GM19372 (cell line): ENCODE measurements around the gene APP.

Source experiments
- ATAC-seq: cut with Tn5 transposase; IDR thresholded peaks from one replicate; pipeline ENCODE4 v1.9.1; 2021; ENCODE audit warnings: mild to moderate bottlenecking, low read depth, moderate library complexity; ENCODE audit not compliant: unreplicated experiment

APP gene

DNA sequence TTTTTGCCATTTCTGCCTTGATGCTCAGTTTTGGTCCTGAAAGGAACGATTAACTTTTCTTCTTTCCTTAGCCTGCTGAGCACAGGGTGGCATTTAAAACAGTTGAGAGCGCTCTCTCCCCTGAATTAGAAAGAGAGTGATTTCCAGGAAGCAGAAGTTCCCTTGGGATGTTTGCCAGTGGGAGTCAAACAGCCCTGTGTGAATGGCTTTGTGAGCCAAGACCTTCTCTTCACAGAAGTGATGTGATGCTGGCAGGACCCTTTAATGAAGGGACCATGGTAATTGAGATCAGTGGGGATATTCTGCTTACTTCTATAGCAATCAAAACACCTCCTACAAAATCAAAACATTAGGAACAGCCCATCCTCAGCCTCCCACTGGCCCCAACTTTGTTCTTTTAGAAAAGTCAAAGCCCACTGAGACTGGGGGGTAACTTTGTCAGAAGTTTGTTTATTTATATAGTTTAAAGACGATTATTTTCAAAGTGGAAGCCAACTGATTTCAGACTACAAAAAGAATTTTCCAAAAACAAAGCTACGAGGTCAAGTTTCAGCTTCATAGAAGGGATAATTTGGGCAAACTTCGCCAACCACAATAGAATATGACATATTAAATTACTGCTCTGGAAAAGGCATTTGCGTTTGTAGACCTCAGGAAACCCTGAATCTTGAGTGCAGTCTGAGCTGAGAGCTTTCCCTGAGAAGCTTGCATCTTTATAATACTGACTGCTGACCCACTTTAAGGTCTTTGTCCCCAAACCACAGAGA, 313.1 kb downstream of the APP start:
- no peak for ATAC-seq

DNA sequence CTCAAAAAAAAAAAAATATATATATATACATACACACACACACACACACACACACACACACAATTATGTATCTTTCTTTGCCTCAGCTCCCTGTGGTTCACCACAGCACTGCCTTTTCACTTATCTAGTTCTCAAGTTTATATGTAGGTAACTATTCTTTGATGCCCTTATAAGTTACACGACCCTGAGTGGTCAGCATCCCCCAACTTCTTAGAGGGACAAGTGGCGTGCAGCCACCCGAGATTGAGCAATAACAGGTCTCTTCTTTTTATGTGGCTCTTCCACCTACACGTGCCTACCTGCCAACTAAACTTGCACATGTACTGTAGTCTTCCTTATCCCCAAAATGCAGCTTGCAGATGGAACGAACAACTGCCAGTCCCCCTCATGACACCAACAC, 315.0 kb downstream of the APP start:
- ATAC-seq: no peak

DNA sequence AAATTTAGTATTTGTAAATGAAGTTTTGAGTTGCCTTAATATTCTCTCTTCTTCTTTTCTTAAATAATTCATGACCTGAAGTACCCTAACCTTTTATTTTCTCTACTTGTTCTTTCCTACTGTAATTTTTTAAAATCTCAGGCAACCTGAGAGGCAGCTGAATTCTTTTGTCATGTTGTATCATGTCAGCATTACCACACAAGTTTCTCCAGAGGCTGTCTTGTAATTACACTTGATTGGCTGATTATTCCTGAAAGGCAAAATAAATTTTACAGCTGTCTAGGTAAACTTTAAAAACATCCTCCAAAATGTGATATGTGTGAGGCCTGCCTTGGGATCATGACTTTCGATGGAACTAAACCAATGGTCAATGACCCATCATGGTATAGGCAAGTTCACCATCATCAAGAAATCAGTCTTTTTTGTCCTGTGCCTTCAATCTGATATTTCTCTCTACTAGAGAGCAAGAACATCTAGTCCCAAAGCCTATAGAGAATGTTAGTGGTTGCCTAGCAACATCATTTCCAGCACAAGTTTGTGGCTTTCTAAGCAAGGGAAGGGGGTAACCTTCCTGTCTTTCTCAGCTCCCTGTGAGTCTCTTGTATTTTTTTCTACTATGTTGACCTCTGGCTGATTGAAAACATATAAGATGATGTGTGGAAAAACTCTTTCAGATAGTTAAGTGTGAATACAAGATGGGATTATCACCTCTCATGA, 320.3 kb downstream of the APP start:
- ATAC-seq: no peak

DNA sequence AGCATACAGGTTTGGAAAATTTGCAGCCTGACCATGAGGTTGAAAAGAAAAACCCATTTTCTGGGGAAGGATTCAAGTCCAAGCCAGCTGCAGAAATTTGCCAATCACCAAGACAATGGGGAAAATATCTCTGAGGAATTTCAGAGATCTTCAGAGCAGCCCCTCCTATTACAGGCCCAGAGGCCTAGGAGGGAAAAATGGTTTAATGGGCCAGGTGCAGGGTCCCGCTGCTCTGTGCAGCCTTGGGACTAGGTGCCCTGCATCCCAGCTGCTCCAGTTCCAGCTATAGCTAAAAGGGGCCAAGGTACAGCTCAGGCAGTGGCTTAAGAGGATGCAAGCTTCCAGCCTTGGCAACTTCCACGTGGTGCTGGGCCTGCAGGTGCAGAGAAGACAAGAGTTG, 322.3 kb downstream of the APP start:
- ATAC-seq: no peak

DNA sequence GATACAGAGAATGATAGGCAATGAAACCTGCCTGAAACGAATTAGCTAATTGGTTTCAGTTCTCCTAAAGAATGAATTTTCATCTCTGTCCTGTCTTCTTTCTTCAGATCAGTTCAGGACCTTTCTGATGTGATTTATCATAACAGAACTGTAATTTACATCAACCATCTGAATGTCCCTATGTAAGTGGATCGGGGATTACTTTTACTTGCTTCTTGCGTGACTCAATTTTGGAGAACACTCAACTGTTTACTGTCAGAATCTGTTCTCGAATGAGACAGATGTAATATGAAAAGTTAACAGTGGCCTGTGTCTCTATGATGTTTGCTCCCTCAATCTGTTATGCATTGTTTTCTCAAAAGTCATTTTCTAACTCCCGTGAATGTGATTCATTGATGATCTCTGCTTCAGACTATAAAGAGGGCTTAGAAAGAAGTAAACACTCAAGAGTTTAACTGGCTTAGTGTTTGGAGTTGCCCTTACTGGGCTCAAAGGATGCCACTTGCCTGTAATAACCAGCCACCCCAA, 324.8 kb downstream of the APP start:
- no peak for ATAC-seq

DNA sequence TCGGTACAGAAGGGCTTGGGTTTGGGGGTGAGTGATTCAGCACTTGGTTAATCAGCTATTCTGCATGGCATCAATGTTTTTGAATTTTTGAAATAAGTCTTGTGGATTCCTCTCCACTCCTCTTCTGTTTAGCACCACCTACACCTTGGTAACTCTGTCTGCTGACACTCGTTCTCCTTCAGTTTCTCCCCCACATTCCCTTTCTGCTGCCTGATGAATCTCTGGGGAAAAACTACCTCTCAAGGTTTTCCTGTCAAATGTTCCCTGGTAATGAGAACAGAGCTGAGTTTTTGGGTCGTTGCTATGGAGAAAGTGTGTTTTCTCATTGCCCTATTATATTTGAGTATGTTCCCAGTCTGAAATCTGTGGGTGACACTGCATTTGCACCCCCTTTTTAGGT, 327.6 kb downstream of the APP start:
- no peak for ATAC-seq

DNA sequence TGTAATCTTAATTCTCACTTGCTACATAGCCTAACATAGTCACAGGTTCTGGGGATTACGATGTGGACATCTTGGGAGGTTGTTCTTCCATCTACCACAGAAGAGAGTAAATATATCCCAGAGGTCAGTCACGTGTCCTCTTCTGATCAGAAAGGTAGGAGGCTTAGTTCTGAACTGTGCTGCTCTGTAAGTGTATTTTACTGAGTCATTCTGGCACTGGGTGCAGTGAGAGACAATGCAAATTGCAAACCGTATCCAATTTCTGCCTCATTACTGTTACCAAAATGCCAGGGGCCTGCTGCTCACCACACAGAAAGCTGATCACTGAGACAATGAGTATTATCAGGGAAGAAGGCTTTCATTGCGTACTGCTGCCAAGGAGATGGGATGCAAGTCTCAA, 331.8 kb downstream of the APP start:
- no peak for ATAC-seq

DNA sequence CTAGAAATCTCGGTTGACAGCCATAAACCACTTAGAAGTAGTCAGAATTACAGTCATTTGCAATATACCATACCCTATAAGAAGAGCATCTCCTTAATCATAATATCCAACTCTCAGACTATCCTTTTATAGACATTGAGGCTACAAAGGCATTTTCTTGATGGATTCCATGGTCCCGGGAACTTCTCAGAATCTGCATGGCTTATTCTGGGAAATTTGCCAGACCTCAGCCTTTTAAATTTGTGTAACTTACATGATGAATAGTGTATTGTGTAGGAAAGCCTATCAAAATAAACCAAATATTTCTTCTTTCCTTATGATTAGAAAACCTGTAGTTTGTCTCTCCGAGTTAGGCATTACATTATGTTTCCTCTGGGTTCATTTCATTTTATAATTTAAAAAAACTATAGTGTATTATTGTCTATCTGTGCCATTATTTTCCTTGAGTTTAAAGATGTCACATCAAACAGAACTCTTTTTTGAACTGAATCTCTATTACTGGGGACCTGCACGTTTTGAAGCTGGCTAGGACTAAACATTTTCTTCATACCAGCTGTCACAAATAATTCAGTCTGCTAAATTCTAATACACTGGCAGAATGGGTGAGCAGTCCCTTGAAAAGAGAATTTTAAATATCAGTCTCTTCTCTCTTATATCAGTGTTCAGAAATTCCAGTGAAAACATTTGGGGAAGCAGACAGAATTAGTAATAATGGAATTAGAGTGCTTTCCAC, 332.9 kb downstream of the APP start:
- no peak for ATAC-seq

DNA sequence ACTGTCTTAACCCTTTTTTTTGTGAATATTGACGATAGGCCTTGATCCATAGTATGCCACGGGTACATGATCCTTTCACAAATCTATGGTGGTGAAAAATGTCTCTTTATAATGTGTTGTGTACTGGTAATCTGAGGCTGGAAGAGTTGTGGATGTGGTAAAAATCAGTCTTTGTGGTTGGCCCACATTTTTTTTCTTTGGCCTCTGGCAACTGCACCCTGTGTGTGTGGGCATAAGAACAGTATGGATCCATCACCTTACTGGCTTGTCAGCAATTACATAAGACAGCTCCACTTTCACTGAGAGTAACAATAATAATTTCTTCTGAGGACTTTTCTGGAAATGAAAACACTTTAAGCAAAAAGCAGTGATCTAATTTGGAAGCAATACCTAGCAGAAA, 334.2 kb downstream of the APP start:
- no peak for ATAC-seq

DNA sequence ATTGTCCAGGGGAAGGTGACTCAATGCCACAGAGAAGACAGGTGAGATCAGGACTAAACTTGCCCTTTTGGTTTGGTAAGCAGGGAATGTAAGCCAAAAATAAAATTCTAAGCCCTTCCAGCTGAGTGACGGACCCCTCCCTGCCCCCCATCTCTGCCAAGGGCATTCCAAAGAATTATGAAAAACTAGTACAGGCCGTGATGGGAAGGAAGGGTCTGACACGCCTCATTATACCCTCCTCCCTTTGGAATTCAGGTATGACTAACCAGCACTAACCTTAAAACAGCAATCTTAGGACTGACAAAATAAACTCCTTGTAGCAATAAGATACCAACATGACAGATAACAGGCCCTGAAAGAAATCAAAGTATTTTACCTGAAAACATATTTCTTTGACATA, 336.2 kb downstream of the APP start:
- no peak for ATAC-seq

DNA sequence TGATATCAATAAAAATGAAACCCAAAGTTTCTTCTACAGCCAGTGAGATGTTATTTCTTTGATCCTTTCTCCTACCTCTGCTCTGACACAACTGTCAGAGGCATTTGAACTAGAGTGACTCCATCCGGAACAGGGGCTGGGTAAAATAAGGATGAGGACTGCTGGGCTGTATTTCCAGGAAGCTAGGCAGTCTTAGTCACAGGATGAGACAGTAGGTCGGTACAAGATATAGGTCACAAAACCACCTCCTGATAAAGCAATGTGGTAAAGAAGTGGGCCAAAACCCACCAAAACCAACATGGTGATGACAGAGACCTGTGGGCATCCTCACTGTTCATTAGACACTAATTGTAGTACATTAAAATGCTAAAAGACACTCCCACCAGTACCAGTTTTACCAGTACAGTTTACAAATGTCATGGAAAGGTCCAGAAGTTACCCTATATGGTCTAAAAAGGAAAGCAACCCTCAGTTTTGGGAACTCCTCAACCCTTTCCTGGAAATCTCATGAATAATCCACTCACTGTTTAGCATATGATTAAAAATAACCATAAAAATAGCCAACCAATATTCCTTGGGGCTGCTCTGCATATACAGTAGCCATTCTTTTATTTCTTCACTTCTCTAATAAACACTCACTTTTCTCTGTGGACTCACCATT, 339.1 kb downstream of the APP start:
- ATAC-seq: no peak
